SK-N-SH (cell line): Measurements from ENCODE around the gene PER3.

Experiments used
- CTCF ChIP-seq: fragments of 200-600 bp; sonication (generic); IDR thresholded peaks from 2 replicates; pipeline ENCODE4 v1.6.1; 2017; ENCODE audit warnings: antibody characterized with exemption, mild to moderate bottlenecking, moderate library complexity
- EZH2phosphoT487 ChIP-seq: fragments of 200-600 bp; sonication (generic); IDR thresholded peaks from 2 replicates; pipeline ENCODE4 v1.6.1; 2017; ENCODE audit warnings: low read depth, mixed run types, mild to moderate bottlenecking, antibody characterized with exemption, moderate library complexity, borderline replicate concordance
- GATA2 ChIP-seq: sonication (generic); formaldehyde crosslinking; IDR thresholded peaks from 2 replicates; pipeline ENCODE4 v1.5.0; 2020; ENCODE audit warnings: mild to moderate bottlenecking, missing genetic modification reagents
- POLR2AphosphoS5 ChIP-seq: IDR thresholded peaks from 2 replicates; pipeline ENCODE4 v1.6.1; 2012; ENCODE audit warnings: low read depth, low read length
- RFX5 ChIP-seq: IDR thresholded peaks from 2 replicates; pipeline ENCODE4 v1.6.1; 2012; ENCODE audit warnings: mild to moderate bottlenecking, improper control_type of control experiment, low read length
- RXRA ChIP-seq: IDR thresholded peaks from 2 replicates; pipeline ENCODE4 v1.4.0; 2012; ENCODE audit warnings: low read depth, mild to moderate bottlenecking, borderline replicate concordance
- SIN3A ChIP-seq: IDR thresholded peaks from 2 replicates; pipeline ENCODE4 v1.6.1; 2012; ENCODE audit warnings: low read depth, mild to moderate bottlenecking, low read length, moderate library complexity, borderline replicate concordance
- YY1 ChIP-seq: IDR thresholded peaks from 2 replicates; pipeline ENCODE4 v1.4.0; 2012; ENCODE audit warnings: low read depth, mild to moderate bottlenecking
- TF ChIP-seq, protein P1 (sequence below): IDR thresholded peaks from 2 replicates; pipeline ENCODE4 v1.6.1; 2012; ENCODE audit warnings: mild to moderate bottlenecking, low read depth, low read length, moderate library complexity

DNA sequence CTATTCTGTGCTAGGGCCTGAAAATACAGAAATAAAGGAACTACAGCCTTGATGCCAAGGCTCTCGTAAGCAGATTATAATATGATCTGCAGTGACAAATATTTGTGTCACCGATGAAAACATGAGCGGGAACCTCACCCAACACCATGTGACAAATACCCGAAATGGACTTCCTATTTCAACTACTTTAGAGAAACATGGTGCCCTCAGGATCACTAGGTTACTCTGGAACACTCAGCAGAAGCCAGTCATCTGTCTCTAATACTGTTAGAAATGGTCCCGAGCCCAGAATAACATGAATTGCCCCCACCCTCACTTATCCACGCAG, 13.5 kb upstream of the PER3 start:
- no peak for TF ChIP-seq CTCF
- no peak for TF ChIP-seq RFX5
- TF ChIP-seq SIN3A: no peak
- TF ChIP-seq YY1: no peak
- TF ChIP-seq RXRA: no peak
- no peak for TF ChIP-seq EZH2phosphoT487
- no peak for TF ChIP-seq GATA2 (CRISPR knock-in tag)
- TF ChIP-seq POLR2AphosphoS5: no peak
- TF ChIP-seq, protein P1, sequence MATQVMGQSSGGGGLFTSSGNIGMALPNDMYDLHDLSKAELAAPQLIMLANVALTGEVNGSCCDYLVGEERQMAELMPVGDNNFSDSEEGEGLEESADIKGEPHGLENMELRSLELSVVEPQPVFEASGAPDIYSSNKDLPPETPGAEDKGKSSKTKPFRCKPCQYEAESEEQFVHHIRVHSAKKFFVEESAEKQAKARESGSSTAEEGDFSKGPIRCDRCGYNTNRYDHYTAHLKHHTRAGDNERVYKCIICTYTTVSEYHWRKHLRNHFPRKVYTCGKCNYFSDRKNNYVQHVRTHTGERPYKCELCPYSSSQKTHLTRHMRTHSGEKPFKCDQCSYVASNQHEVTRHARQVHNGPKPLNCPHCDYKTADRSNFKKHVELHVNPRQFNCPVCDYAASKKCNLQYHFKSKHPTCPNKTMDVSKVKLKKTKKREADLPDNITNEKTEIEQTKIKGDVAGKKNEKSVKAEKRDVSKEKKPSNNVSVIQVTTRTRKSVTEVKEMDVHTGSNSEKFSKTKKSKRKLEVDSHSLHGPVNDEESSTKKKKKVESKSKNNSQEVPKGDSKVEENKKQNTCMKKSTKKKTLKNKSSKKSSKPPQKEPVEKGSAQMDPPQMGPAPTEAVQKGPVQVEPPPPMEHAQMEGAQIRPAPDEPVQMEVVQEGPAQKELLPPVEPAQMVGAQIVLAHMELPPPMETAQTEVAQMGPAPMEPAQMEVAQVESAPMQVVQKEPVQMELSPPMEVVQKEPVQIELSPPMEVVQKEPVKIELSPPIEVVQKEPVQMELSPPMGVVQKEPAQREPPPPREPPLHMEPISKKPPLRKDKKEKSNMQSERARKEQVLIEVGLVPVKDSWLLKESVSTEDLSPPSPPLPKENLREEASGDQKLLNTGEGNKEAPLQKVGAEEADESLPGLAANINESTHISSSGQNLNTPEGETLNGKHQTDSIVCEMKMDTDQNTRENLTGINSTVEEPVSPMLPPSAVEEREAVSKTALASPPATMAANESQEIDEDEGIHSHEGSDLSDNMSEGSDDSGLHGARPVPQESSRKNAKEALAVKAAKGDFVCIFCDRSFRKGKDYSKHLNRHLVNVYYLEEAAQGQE: no peak
